ENCODE results near the gene PRR22.
A peak's percentile ranks its signal among the peaks of the same experiment; 100 is the strongest.
"Not testable (repeated sequence)": the region's sequence is repeated elsewhere in the genome, so short reads cannot be mapped to it uniquely, and the experiment has no call there.

The PRR22 gene

DNA sequence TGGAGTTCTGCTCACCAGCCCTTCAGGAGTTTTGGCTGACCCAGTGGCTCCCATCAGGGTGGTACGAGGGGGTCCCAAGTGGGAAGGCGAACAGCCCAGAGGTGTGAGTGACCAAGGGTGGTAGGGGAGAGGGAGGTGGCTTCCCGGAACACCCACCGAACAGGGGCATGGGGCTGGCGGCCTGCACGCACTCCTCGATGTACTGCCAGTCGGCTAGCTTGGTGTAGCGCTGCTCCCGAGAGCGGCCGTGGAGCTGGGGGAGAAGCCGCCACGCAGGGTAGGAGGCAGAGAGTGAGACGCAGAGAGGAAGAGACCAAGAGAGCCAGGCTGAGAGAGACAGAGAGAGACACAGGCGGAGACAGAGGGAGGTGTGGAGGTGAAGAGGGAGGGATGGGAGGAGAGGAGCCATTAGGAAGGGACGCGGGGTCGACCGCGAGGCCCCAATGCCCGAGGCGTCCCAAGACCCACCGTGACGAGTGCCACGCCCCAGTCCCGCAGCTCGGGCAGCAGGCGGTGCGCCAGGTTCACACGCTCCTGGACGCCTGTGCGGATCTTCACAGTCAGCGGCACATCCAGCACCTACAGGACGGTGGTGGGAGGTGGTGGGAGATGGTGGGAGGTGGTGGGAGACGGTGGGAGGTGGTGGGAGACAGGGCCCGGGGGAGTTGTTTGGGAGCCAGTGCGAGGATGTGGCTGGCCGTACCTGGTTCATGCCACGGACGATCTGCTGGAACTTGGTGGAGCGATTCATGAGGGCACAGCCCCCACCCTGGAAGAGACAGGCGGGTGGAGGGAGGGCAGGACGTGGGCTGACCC lies 2.3 kb upstream of the PRR22 start:
- DNase-seq (ENCODE audit: low read depth), result no peak
- no peak overlapping the region for H3K4me3 ChIP-seq (replicated peaks; ENCODE audit: low read depth, low read length)
- TF ChIP-seq, protein P1, sequence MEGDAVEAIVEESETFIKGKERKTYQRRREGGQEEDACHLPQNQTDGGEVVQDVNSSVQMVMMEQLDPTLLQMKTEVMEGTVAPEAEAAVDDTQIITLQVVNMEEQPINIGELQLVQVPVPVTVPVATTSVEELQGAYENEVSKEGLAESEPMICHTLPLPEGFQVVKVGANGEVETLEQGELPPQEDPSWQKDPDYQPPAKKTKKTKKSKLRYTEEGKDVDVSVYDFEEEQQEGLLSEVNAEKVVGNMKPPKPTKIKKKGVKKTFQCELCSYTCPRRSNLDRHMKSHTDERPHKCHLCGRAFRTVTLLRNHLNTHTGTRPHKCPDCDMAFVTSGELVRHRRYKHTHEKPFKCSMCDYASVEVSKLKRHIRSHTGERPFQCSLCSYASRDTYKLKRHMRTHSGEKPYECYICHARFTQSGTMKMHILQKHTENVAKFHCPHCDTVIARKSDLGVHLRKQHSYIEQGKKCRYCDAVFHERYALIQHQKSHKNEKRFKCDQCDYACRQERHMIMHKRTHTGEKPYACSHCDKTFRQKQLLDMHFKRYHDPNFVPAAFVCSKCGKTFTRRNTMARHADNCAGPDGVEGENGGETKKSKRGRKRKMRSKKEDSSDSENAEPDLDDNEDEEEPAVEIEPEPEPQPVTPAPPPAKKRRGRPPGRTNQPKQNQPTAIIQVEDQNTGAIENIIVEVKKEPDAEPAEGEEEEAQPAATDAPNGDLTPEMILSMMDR (IDR thresholded peaks at IDR 0.05; ENCODE audit: low read length, missing control alignments), result no peak

DNA sequence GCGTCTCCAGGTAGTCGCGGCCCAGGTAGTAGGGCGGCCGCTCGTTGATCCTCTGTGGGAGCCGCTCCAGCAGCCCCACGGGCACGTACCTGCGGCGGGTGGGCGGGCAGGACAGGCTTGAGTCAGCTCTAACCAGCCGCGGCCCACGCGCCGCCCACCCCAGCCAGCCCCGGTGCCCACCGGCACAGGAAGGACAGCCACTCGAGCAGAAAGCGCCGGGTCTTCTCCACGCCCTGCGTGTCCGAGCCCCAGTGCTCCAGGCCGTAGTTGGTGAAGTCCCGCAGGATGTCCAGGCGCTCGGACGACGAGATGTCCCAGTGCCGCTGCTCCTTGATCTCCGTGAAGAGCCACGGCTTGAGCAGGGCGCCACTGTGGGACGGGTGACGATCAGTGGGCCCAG lies 877 bp upstream of the PRR22 start:
- DNase-seq (ENCODE audit: low read depth), result no peak
- no peak overlapping the region for H3K4me3 ChIP-seq (replicated peaks; ENCODE audit: low read depth, low read length)
- TF ChIP-seq, protein P1 (IDR thresholded peaks at IDR 0.05; ENCODE audit: low read length, missing control alignments), result no peak

DNA sequence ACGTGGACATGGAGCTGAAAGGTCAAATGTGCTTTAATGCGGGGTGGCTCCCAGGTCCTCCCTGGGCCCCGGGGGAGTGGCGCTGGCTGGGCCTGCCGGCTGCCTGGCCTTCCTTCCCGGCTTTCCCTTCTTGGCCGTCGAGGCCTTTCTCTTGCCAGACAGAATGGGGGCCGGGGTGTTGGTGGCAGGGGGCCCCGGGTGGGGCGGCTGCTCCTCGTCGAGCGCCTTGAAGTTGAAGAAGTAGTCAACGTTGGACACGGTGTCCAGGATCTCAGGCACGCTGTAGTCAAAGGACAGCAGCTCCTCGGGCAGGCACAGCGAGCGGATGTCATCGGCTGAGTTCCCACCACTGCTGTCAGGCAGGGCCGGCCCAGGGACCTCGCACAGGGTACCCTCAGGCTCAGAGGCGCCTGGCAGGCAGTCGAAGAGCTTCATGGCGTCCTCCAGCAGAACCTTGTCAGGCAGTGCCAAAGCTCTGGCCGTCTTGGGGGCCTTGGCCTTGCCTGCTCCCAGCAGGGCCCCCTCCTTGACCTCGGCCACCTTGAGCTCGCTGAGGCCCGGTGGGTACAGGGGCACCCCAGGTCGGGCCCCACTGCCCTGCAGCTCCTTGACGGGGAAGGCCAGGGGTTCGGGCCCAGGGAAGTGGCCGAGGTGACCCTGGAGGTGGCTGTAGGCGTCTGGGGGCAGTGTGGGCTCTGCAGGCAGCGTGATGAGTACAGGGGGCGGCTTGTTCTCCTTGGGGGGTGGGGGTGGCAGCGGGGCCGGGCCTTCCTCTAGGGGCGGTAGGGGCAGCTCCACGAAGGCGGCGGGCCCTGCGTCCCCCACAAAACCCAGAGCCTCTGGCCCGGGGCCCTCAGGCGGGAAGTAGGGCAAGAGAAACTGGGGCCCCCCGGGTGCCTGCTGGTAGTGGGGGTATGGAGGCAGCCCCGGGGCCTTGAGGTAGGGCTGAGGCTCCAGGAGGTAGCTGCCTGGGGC lies 1.3 kb downstream of the PRR22 start:
- no peak overlapping the region for H3K4me3 ChIP-seq (replicated peaks; ENCODE audit: low read depth, low read length)
- DNase-seq (ENCODE audit: low read depth), result no peak
- TF ChIP-seq, protein P1 (IDR thresholded peaks at IDR 0.05; ENCODE audit: low read length, missing control alignments), result no peak

DNA sequence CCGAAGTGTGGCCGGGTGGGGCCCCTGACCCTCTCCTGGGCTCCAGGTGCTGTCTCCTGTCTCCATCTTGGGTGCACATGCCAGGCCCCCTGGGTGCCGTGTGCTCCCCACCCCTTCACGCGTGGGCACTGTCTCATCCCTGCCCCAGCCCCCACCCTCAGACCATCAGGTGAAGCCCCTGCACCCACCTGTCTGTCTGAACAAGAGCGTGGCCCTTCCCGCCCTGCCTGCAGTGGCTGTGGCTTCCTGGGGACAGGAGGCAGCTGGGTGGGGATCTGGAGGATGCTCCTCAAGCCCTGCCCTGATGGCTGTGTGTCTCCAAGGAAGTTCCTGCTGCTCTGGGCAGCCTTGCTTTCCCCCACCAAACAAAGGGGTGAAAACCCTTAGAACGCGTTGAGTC lies 2.2 kb downstream of the PRR22 start:
- no peak for DNase-seq (ENCODE audit: low read depth)
- no peak overlapping the region for H3K4me3 ChIP-seq (replicated peaks; ENCODE audit: low read depth, low read length)
- TF ChIP-seq, protein P1 (IDR thresholded peaks at IDR 0.05; ENCODE audit: low read length, missing control alignments), result no peak

DNA sequence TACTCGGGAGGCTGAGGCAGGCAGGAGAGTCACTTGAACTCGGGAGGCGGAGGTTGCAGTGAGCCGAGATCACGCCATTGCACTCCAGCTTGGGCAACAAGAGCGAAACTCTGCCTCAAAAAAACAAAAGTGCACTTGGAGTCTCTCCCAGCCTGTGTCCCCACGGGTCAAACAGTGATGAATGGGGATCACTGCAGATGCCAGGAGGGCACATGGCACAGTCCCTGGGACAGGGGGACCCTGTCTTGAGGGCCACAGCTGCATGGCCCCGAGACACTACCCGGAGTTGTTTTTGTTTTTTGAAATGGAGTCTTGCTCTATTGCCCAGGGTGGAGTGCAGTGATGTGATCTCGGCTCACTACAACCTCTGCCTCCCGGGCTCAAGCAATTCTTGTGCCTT lies 3.6 kb downstream of the PRR22 start:
- H3K4me3 ChIP-seq (replicated peaks; ENCODE audit: low read depth, low read length); DNase-seq (ENCODE audit: low read depth): not testable (repeated sequence)

DNA sequence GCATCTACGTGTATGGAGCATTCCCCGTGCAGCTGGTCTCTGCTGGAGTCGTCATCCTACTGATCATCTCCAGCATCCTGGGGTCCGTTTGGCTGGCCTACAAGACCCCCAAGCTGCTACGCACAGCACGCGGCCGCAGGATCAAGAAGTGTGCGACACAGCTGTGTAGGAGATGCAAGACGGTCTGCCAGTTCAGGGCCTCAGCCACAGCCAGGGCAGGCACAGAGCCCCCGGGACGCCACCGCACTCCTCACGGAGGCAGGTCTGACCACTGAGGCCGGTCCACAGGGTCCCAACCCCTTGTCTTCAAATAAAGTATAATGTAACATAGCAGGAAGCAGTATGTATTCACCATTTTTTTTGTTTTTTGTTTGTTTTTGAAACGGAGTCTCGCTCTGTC lies 6.1 kb downstream of the PRR22 start:
- H3K4me3 ChIP-seq (replicated peaks; ENCODE audit: low read depth, low read length), result no peak overlapping the region
- DNase-seq (ENCODE audit: low read depth), result no peak
- TF ChIP-seq, protein P1 (IDR thresholded peaks at IDR 0.05; ENCODE audit: low read length, missing control alignments), result no peak

DNA sequence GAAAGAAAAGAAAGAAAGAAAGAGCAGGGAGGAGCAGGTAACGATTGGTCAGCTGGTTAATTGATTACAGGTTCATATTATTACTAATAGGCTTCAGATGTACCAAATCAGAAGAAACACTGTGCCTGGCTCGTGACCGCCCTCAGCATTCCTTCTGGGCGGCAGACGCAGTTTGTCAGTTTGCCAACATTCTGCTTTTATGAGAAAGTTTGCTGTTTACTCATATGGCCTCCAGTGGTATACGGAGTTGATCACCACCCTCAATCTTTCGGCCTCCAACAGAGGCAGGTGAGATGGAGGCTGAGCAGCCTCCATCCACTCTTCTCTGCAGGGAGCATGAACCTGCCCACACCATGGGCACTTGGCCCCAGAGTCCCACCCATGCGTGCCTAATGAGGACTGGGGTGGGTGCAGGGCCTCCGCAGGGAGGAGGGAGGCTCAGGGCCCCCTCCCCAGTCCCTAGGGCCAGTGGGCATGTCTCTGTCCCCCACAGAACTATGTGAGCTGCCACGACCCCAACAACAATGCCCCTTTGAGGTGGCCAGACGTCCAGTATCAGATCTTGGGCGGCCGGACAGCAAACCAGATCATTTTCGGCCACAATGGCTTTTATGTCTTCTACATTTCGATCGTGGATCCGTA lies 8.8 kb downstream of the PRR22 start:
- no peak overlapping the region for H3K4me3 ChIP-seq (replicated peaks; ENCODE audit: low read depth, low read length)
- DNase-seq (ENCODE audit: low read depth), result peak; percentile 36
- TF ChIP-seq, protein P1 (IDR thresholded peaks at IDR 0.05; ENCODE audit: low read length, missing control alignments), result no peak

Measured in fibroblast of pulmonary artery (primary cell).